ENCODE data around the gene SWAP70.

The SWAP70 gene

GRCh38 chr11:9651899-9652748, 11.8 kb upstream of the SWAP70 start:
- DNase-seq = no peak

- no peak for DNase-seq
Observed at GRCh38 chr11:9653871-9654270, 10.0 kb upstream of the SWAP70 start.

- DNase-seq = no peak
Observed at GRCh38 chr11:9656864-9657263, 7.0 kb upstream of the SWAP70 start.

- no peak for DNase-seq
Observed at GRCh38 chr11:9657531-9657930, 6.3 kb upstream of the SWAP70 start.

- DNase-seq = no peak
Observed at GRCh38 chr11:9660886-9661285, 3.0 kb upstream of the SWAP70 start.

- no peak for DNase-seq
Observed at GRCh38 chr11:9662273-9662672, 1.6 kb upstream of the SWAP70 start.

GRCh38 chr11:9664276-9665171, 647 bp downstream of the SWAP70 start:
- no peak for DNase-seq

- DNase-seq = no peak
Observed at GRCh38 chr11:9665749-9666148, 1.9 kb downstream of the SWAP70 start.

- DNase-seq = no peak
Observed at GRCh38 chr11:9669954-9670353, 6.1 kb downstream of the SWAP70 start.

- no peak for DNase-seq
Observed at GRCh38 chr11:9672288-9672916, 8.5 kb downstream of the SWAP70 start.

GRCh38 chr11:9672918-9673317, 9.0 kb downstream of the SWAP70 start:
- DNase-seq = no peak

- no peak for DNase-seq
Observed at GRCh38 chr11:9675691-9676090, 11.8 kb downstream of the SWAP70 start.

GRCh38 chr11:9677951-9678350, 14.1 kb downstream of the SWAP70 start:
- no peak for DNase-seq

GRCh38 chr11:9678576-9678975, 14.7 kb downstream of the SWAP70 start:
- no peak for DNase-seq

GRCh38 chr11:9680028-9680427, 16.2 kb downstream of the SWAP70 start:
- no peak for DNase-seq

GRCh38 chr11:9681583-9682372, 17.9 kb downstream of the SWAP70 start:
- no peak for DNase-seq

- no peak for DNase-seq
Observed at GRCh38 chr11:9687711-9688477, 24.0 kb downstream of the SWAP70 start.

- DNase-seq = no peak
Observed at GRCh38 chr11:9688716-9689511, 25.0 kb downstream of the SWAP70 start.

GRCh38 chr11:9689721-9690120, 25.8 kb downstream of the SWAP70 start:
- no peak for DNase-seq

GRCh38 chr11:9691865-9692264, 28.0 kb downstream of the SWAP70 start:
- DNase-seq = no peak

- no peak for DNase-seq
Observed at GRCh38 chr11:9692691-9693090, 28.8 kb downstream of the SWAP70 start.
